GM21786 (cell line): ENCODE data around the gene LAMTOR4.
"Not testable (repeated sequence)": the region's sequence is repeated elsewhere in the genome, so short reads cannot be mapped to it uniquely, and the experiment has no call there.

Experiments
- ATAC-seq: cut with Tn5 transposase; IDR thresholded peaks from one replicate; pipeline ENCODE4 v1.9.1; 2021; ENCODE audit not compliant: unreplicated experiment

LAMTOR4 gene

GRCh38 chr7:100122067-100122466 is 26.7 kb upstream of the LAMTOR4 start:
- ATAC-seq, result no peak

GRCh38 chr7:100122568-100122967 is 26.1 kb upstream of the LAMTOR4 start:
- ATAC-seq, result no peak

GRCh38 chr7:100124301-100125230 is 24.2 kb upstream of the LAMTOR4 start:
- no peak for ATAC-seq

GRCh38 chr7:100126239-100126930 is 22.3 kb upstream of the LAMTOR4 start:
- peak; percentile 20 for ATAC-seq

GRCh38 chr7:100126931-100127865 is 21.5 kb upstream of the LAMTOR4 start, which contains the start of gene MBLAC1:
Gene MBLAC1, plus strand, starts transcription at chr7:100126967. Its CDS starts 429 bp downstream, at chr7:100127396.
- peak; percentile 56 for ATAC-seq

GRCh38 chr7:100127866-100128636 is 20.7 kb upstream of the LAMTOR4 start:
- no peak for ATAC-seq

GRCh38 chr7:100128637-100128963 is 20.1 kb upstream of the LAMTOR4 start:
- no peak for ATAC-seq

- not testable (repeated sequence) for ATAC-seq
Observed at GRCh38 chr7:100130220-100130607, 18.5 kb upstream of the LAMTOR4 start.

- no peak for ATAC-seq
Observed at GRCh38 chr7:100130608-100131453, 17.9 kb upstream of the LAMTOR4 start.

GRCh38 chr7:100132126-100132525 is 16.6 kb upstream of the LAMTOR4 start:
- no peak for ATAC-seq

- no peak for ATAC-seq
Observed at GRCh38 chr7:100132697-100133151, 16.0 kb upstream of the LAMTOR4 start.

- no peak for ATAC-seq
Observed at GRCh38 chr7:100137851-100138760, 10.6 kb upstream of the LAMTOR4 start.

- no peak for ATAC-seq
Observed at GRCh38 chr7:100141555-100141949, 7.2 kb upstream of the LAMTOR4 start.

GRCh38 chr7:100142461-100142860 is 6.3 kb upstream of the LAMTOR4 start:
- ATAC-seq, result no peak

- not testable (repeated sequence) for ATAC-seq
Observed at GRCh38 chr7:100146350-100146749, 2.4 kb upstream of the LAMTOR4 start.

GRCh38 chr7:100147278-100147677 is 1.4 kb upstream of the LAMTOR4 start:
- ATAC-seq, result no peak

GRCh38 chr7:100148225-100148558 is 526 bp upstream of the LAMTOR4 start:
- ATAC-seq, result no peak

- ATAC-seq, result no peak
Observed at GRCh38 chr7:100152404-100152803, 3.7 kb downstream of the LAMTOR4 start.
